DOHH2 (cell line): ENCODE measurements around the gene PTPN5.
A peak's percentile ranks its signal among the peaks of the same experiment; 100 is the strongest.

Source experiments
- H3F3A ChIP-seq: fragments of 200-600 bp; sonication (generic), shearing (Covaris generic); 2 replicates; pipeline ENCODE4 v1.6.0; 2016; ENCODE audit warnings: antibody characterized with exemption, mild to moderate bottlenecking; ENCODE audit not compliant: control insufficient read depth, insufficient read depth
- H3K27ac ChIP-seq: fragments of 200-600 bp; sonication (generic); 2 replicates; pipeline ENCODE4 v1.5.1; 2014; ENCODE audit warnings: low read depth, mild to moderate bottlenecking, low read length, moderate library complexity
- H3K27me3 ChIP-seq: fragments of 200-600 bp; sonication (generic); 2 replicates; pipeline ENCODE4 v1.6.1; 2014; ENCODE audit warnings: mild to moderate bottlenecking, low read length, mixed read lengths; ENCODE audit not compliant: control insufficient read depth
- H3K36me3 ChIP-seq: fragments of 200-600 bp; sonication (generic); 2 replicates; pipeline ENCODE4 v1.6.1; 2014; ENCODE audit warnings: mild to moderate bottlenecking, low read length, moderate library complexity, mixed read lengths; ENCODE audit not compliant: control insufficient read depth
- H3K4me1 ChIP-seq: fragments of 200-600 bp; sonication (generic); 2 replicates; pipeline ENCODE4 v1.6.1; 2014; ENCODE audit warnings: mild to moderate bottlenecking, low read length, mixed read lengths; ENCODE audit not compliant: control insufficient read depth
- H3K4me2 ChIP-seq: fragments of 200-600 bp; sonication (generic); 2 replicates; pipeline ENCODE4 v1.6.0; 2014; ENCODE audit warnings: mild to moderate bottlenecking, low read length, moderate library complexity
- H3K4me3 ChIP-seq: fragments of 200-600 bp; sonication (generic); 2 replicates; pipeline ENCODE4 v1.5.1; 2014; ENCODE audit warnings: mild to moderate bottlenecking, low read length, mixed read lengths
- H3K79me2 ChIP-seq: fragments of 200-600 bp; sonication (generic); 2 replicates; pipeline ENCODE4 v1.6.1; 2014; ENCODE audit warnings: mild to moderate bottlenecking, low read length, mixed read lengths; ENCODE audit not compliant: control insufficient read depth
- H3K9me2 ChIP-seq: fragments of 200-600 bp; sonication (generic); replicated peaks from 2 replicates; pipeline ENCODE4 v1.6.1; 2014; ENCODE audit warnings: mild to moderate bottlenecking, low read length, mixed read lengths; ENCODE audit not compliant: control insufficient read depth
- H3K9me3 ChIP-seq: fragments of 200-600 bp; sonication (generic); 2 replicates; pipeline ENCODE4 v1.6.1; 2014; ENCODE audit warnings: antibody characterized with exemption, low read length, mixed read lengths; ENCODE audit not compliant: control insufficient read depth, insufficient read depth
- H4K20me1 ChIP-seq: fragments of 200-600 bp; sonication (generic); 2 replicates; pipeline ENCODE4 v1.6.0; 2014; ENCODE audit warnings: low read depth, mild to moderate bottlenecking, antibody characterized with exemption, low read length, moderate library complexity; ENCODE audit not compliant: control insufficient read depth, insufficient read depth
- EZH2phosphoT487 ChIP-seq: fragments of 200-600 bp; sonication (generic); IDR thresholded peaks from 2 replicates; pipeline ENCODE4 v1.6.1; 2017; ENCODE audit warnings: borderline replicate concordance, mild to moderate bottlenecking, antibody characterized with exemption, low read length, moderate library complexity, mixed read lengths
- TF ChIP-seq, protein P1 (sequence below): fragments of 200-600 bp; sonication (generic); IDR thresholded peaks from one replicate; pipeline ENCODE4 v1.5.1; 2014; ENCODE audit warnings: antibody characterized with exemption, mild to moderate bottlenecking, low read depth, low read length; ENCODE audit not compliant: poor library complexity, severe bottlenecking

Gene PTPN5

GRCh38 chr11:18775492-18776292 lies 15.9 kb downstream of the PTPN5 start:
- no peaks in the 10 kb centered on the region for H3K9me3 ChIP-seq
- H3K27me3 ChIP-seq, result peaks cover 18% of the 10 kb centered on the region
- H3K36me3 ChIP-seq, result no peaks in the 10 kb centered on the region
- H3K4me1 ChIP-seq, result no peaks in the 10 kb centered on the region
- no peak overlapping the region for H3K4me2 ChIP-seq
- no peaks in the 10 kb centered on the region for H3K79me2 ChIP-seq
- no peak overlapping the region for H3K27ac ChIP-seq
- H3K4me3 ChIP-seq, result no peak overlapping the region
- no peaks in the 10 kb centered on the region for H3F3A ChIP-seq
- H3K9me2 ChIP-seq, result no peaks in the 10 kb centered on the region
- TF ChIP-seq, protein P1, sequence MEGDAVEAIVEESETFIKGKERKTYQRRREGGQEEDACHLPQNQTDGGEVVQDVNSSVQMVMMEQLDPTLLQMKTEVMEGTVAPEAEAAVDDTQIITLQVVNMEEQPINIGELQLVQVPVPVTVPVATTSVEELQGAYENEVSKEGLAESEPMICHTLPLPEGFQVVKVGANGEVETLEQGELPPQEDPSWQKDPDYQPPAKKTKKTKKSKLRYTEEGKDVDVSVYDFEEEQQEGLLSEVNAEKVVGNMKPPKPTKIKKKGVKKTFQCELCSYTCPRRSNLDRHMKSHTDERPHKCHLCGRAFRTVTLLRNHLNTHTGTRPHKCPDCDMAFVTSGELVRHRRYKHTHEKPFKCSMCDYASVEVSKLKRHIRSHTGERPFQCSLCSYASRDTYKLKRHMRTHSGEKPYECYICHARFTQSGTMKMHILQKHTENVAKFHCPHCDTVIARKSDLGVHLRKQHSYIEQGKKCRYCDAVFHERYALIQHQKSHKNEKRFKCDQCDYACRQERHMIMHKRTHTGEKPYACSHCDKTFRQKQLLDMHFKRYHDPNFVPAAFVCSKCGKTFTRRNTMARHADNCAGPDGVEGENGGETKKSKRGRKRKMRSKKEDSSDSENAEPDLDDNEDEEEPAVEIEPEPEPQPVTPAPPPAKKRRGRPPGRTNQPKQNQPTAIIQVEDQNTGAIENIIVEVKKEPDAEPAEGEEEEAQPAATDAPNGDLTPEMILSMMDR, result peak; percentile 95
- TF ChIP-seq EZH2phosphoT487, result no peak
- no peaks in the 10 kb centered on the region for H4K20me1 ChIP-seq

DNA sequence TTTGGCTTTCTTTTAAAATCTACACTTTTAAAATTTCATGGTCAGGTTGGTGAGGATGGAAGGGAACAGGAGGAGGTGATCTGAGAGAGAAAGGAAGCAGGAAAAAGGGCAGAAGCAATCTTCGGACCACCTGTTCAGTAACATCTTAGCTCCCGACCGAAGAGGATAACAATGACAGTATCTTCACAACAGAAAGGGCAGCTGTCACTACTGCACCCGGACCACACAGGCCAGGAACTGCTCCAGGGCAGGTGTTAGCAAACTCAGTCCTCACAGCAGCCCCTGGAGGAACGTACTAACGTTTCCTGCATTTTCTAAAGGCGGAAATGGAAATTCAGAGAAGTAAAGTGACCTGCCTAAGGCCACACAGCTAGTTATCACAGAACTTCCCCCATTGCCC lies 16.8 kb downstream of the PTPN5 start:
- Histone ChIP-seq H3K4me1 (0 out of 2 replicates have a peak, but pooled peaks cover 2% of the 10 kb centered on the region), H3K9me2 (no peaks in the 10 kb centered on the region), H3K4me2 (no peak overlapping the region), H3F3A (no peaks in the 10 kb centered on the region), H3K36me3 (no peaks in the 10 kb centered on the region), H3K27ac (no peak overlapping the region), H4K20me1 (no peaks in the 10 kb centered on the region), H3K4me3 (no peak overlapping the region), H3K27me3 (peaks cover 20% of the 10 kb centered on the region), H3K9me3 (no peaks in the 10 kb centered on the region), H3K79me2 (no peaks in the 10 kb centered on the region)
- TF ChIP-seq EZH2phosphoT487, result no peak
- TF ChIP-seq, protein P1, result no peak

- H3K4me2 ChIP-seq, result no peak overlapping the region
- TF ChIP-seq, protein P1, result no peak
- no peaks in the 10 kb centered on the region for H4K20me1 ChIP-seq
- H3K4me3 ChIP-seq, result no peak overlapping the region
- peaks cover 20% of the 10 kb centered on the region for H3K27me3 ChIP-seq
- H3K36me3 ChIP-seq, result no peaks in the 10 kb centered on the region
- H3K27ac ChIP-seq, result no peak overlapping the region
- no peaks in the 10 kb centered on the region for H3K79me2 ChIP-seq
- H3K9me2 ChIP-seq, result no peaks in the 10 kb centered on the region
- H3F3A ChIP-seq, result no peaks in the 10 kb centered on the region
- peaks cover 10% of the 10 kb centered on the region for H3K4me1 ChIP-seq
- no peaks in the 10 kb centered on the region for H3K9me3 ChIP-seq
Observed at GRCh38 chr11:18773681-18774080, 17.9 kb downstream of the PTPN5 start.
